GM18907 (cell line): ENCODE data around the gene LY6G6F.

Experiments used
- ATAC-seq: cut with Tn5 transposase; IDR thresholded peaks from one replicate; pipeline ENCODE4 v1.9.1; 2021; ENCODE audit warnings: mild to moderate bottlenecking, moderate library complexity; ENCODE audit not compliant: unreplicated experiment

LY6G6F gene

GRCh38 chr6:31676322-31676903 is 30.3 kb upstream of the LY6G6F start:
- no peak for ATAC-seq

DNA sequence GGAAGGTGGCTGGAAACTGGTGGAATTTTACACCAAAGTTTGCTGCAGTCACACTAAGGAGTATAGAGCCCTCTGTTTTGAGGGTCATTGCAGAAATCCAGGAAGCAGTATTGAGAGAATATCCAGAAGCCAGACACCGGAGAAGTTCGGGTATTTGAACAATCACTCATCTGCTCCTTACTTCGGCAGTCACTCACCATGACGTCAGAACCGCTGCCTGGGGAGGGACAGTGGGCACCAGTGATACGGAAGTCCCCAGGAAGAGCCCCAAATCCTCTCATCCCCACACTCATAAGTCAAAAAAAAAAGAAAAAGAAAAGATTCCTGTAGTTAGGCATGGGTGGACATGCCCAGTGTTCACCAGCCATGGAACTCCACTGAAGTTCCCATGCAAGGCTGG is 29.8 kb upstream of the LY6G6F start:
- no peak for ATAC-seq

DNA sequence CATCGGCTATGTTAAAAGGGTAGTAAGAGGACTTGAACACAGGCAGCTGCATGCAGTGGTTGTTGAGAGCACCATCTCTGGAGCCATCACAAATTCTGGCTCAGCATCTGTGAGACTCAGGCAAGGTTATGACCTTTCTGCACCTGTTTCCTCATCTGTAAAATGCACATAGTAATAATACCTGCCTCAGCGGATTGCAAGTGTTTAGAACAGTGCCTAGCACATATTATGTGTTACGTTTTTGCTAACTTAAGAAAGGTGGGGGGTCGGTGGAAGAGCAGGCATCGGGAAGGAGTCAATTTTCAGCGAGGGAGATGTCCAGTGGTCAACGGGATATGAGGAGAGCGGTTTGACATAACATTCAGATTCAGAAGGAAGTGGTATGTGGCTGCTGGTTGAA is 28.7 kb upstream of the LY6G6F start:
- no peak for ATAC-seq

- no peak for ATAC-seq
These were observed 26.2 kb upstream of the LY6G6F start, which contains the start of gene LY6G5C for GRCh38 chr6:31680226-31681134. Gene LY6G5C (minus strand): TSS chr6:31681067. CDS start chr6:31680373, 694 bp downstream.

- ATAC-seq, result no peak
These were observed 25.5 kb upstream of the LY6G6F start for GRCh38 chr6:31681135-31681671.

GRCh38 chr6:31683591-31683990 is 23.1 kb upstream of the LY6G6F start:
- ATAC-seq, result no peak

GRCh38 chr6:31686483-31686882 is 20.2 kb upstream of the LY6G6F start:
- no peak for ATAC-seq

DNA sequence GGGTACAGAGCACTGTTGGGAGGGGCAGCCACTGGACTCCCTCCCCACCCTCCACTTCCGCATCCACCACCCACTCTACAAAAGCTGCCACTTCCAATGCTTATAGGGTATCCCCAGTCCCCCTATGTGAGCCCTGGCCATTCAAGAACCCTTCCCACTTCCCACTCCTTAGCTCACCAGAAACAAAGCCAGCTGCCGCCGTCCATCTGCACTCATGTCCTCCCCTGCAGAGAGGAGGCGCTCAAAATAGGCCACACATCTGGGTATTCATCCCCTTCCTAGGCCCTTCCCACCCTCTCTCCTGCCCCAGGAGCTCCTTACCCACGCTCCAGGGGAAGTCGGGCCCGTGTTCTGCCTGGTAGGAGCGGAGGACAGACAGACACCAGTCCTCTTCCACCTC is 19.3 kb upstream of the LY6G6F start:
- ATAC-seq, result no peak

GRCh38 chr6:31687860-31688693 is 18.6 kb upstream of the LY6G6F start:
- ATAC-seq, result no peak

GRCh38 chr6:31689249-31690110 is 17.2 kb upstream of the LY6G6F start:
- ATAC-seq, result no peak

DNA sequence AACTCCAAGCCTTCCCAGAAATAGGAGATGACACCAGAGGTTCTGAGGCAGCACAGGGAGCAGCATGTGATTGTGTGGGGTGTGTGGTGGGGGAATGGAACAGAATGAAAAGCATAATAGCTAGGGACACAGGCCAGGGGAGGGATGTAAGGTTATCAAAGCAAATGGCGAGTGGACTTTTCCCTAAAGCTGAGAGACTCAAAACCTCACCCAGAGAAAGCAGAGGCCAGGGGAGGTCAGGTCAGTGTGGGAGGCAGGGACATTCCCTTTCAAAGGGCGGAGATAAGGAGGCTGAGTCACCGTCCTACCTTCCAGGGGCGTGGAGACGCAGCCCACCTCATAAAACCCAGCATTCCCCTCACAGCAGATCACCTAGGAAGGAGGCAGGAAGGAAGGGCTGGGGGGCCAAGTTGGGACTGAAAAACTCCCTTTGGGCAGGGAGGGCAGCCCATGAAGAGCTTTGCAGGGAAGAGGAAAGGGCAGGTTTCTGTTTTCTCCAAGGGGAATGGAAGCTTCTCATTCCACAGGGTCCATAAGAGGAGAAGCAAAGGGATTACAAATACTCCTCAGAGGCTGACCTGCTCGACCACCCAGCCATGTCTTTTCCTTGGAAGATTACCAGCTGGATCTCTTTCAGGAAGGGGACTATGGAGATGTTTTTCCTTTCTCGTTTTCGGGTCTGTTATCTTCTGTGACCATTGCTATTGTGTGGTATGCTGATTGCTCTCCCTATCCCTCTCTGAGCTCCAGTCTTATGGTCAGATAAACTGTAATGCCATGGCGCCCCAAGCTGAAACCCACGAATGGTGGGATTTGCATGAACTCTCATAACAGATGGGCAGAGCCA is 16.2 kb upstream of the LY6G6F start:
- ATAC-seq, result no peak

- ATAC-seq, result no peak
These were observed 15.6 kb upstream of the LY6G6F start for GRCh38 chr6:31691078-31691463.

- ATAC-seq, result no peak
These were observed 15.0 kb upstream of the LY6G6F start for GRCh38 chr6:31691564-31692108.

- ATAC-seq, result no peak
These were observed 14.3 kb upstream of the LY6G6F start for GRCh38 chr6:31692353-31692752.

- no peak for ATAC-seq
These were observed 13.8 kb upstream of the LY6G6F start for GRCh38 chr6:31692886-31693285.

GRCh38 chr6:31693535-31693934 is 13.1 kb upstream of the LY6G6F start:
- no peak for ATAC-seq

GRCh38 chr6:31697555-31697954 is 9.1 kb upstream of the LY6G6F start:
- ATAC-seq, result no peak

- ATAC-seq, result no peak
These were observed 5.8 kb upstream of the LY6G6F start for GRCh38 chr6:31700740-31701401.
